Activated T-cell treated with anti-CD3 and anti-CD28 coated beads, Interleukin-2, amount 50 U/mL, for 72 hours (primary cell): ENCODE measurements around the gene TSPAN33. TPM values are rescaled to one million over a fixed set of nuclear protein-coding genes. Genes with fewer than 3 reads are reported as not detected.

Experiments used
- total RNA-seq, 2 donors: library from RNA; stranded (reverse); gene quantifications; one replicate each; pipeline ENCODE4 v1.2.3, GENCODE V29; 2022

TSPAN33 gene
- total RNA-seq, 2 donors from 2014 or later, result 17.3 to 31.5 TPM

Other genes starting within 250 kb of the TSPAN33 start
- gene KCP, start 234.0 kb upstream of the TSPAN33 start, total RNA-seq, result under 1 TPM in 1 of 2 donors, not detected in 1; 0.21 TPM
- 10 to 100 TPM; 23.1 to 30.3 TPM for gene IRF5, start 206.8 kb upstream of the TSPAN33 start, total RNA-seq
- gene TNPO3, start 89.6 kb upstream of the TSPAN33 start, total RNA-seq, result 10 to 100 TPM; 62.0 to 81.4 TPM
- gene SMO, start 43.9 kb downstream of the TSPAN33 start, total RNA-seq, result 1 to 10 TPM in 1 of 2 donors, under 1 TPM in 1; 0.84 to 2.0 TPM
- gene AHCYL2, start 80.3 kb downstream of the TSPAN33 start, total RNA-seq, result 10 to 100 TPM; 40.8 to 44.8 TPM